Measurements from ENCODE around the gene TAMALIN. TPM values are rescaled to one million over a fixed set of nuclear protein-coding genes. Genes with fewer than 3 reads are reported as not detected.

TAMALIN gene
- total RNA-seq, 1 donor from 2014 or later: 31.3 TPM

GRCh38 chr12:52061470-52062166 lies 54.9 kb downstream of the TAMALIN start:
- no peaks in the 10 kb centered on the region for H3K36me3 Mint-ChIP-seq (ENCODE audit: unreplicated experiment)
- no peak for DNase-seq
- H3K27ac Mint-ChIP-seq (ENCODE audit: unreplicated experiment): no peak overlapping the region
- H3K4me3 Mint-ChIP-seq (ENCODE audit: unreplicated experiment): no peak overlapping the region
- H3K4me1 Mint-ChIP-seq (ENCODE audit: low read depth, unreplicated experiment): peaks cover 16% of the 10 kb centered on the region
- H3K9me3 Mint-ChIP-seq (ENCODE audit: unreplicated experiment): no peaks in the 10 kb centered on the region
- peaks cover 5% of the 10 kb centered on the region for H3K27me3 Mint-ChIP-seq (ENCODE audit: unreplicated experiment)
- TF ChIP-seq CTCF (IDR thresholded peaks at IDR 0.05; ENCODE audit: partially characterized antibody, unreplicated experiment): no peak

- Mint-ChIP-seq H3K9me3 (ENCODE audit: unreplicated experiment) (no peaks in the 10 kb centered on the region), H3K4me3 (ENCODE audit: unreplicated experiment) (no peak overlapping the region), H3K36me3 (ENCODE audit: unreplicated experiment) (no peaks in the 10 kb centered on the region), H3K27me3 (ENCODE audit: unreplicated experiment) (peaks cover 5% of the 10 kb centered on the region), H3K4me1 (ENCODE audit: low read depth, unreplicated experiment) (peaks cover 14% of the 10 kb centered on the region), H3K27ac (ENCODE audit: unreplicated experiment) (no peak overlapping the region)
- DNase-seq: no peak
- TF ChIP-seq CTCF (IDR thresholded peaks at IDR 0.05; ENCODE audit: partially characterized antibody, unreplicated experiment): no peak
Observed at GRCh38 chr12:52062167-52063081, 55.7 kb downstream of the TAMALIN start.

- no peak for DNase-seq
- Mint-ChIP-seq H3K27ac (ENCODE audit: unreplicated experiment) (peak overlapping the region; percentile 79), H3K9me3 (ENCODE audit: unreplicated experiment) (no peaks in the 10 kb centered on the region), H3K36me3 (ENCODE audit: unreplicated experiment) (no peaks in the 10 kb centered on the region), H3K27me3 (ENCODE audit: unreplicated experiment) (peaks cover 5% of the 10 kb centered on the region), H3K4me1 (ENCODE audit: low read depth, unreplicated experiment) (peaks cover 13% of the 10 kb centered on the region), H3K4me3 (ENCODE audit: unreplicated experiment) (peak overlapping the region; percentile 18)
- TF ChIP-seq CTCF (IDR thresholded peaks at IDR 0.05; ENCODE audit: partially characterized antibody, unreplicated experiment): no peak
Observed at GRCh38 chr12:52063082-52063924, 56.6 kb downstream of the TAMALIN start.

- no peak for TF ChIP-seq CTCF (IDR thresholded peaks at IDR 0.05; ENCODE audit: partially characterized antibody, unreplicated experiment)
- Mint-ChIP-seq H3K4me3 (ENCODE audit: unreplicated experiment) (peak overlapping the region; percentile 18), H3K27ac (ENCODE audit: unreplicated experiment) (peak overlapping the region; percentile 79), H3K4me1 (ENCODE audit: low read depth, unreplicated experiment) (peaks cover 11% of the 10 kb centered on the region), H3K36me3 (ENCODE audit: unreplicated experiment) (no peaks in the 10 kb centered on the region), H3K27me3 (ENCODE audit: unreplicated experiment) (peaks cover 5% of the 10 kb centered on the region), H3K9me3 (ENCODE audit: unreplicated experiment) (peaks cover 2% of the 10 kb centered on the region)
- DNase-seq: peak; percentile 45
Observed at GRCh38 chr12:52063981-52064649, 57.4 kb downstream of the TAMALIN start.

Other genes with a start within 250 kb of the TAMALIN start
- gene FIGNL2, start 158.2 kb upstream of the TAMALIN start, total RNA-seq (ENCODE audit: unreplicated experiment): 107 TPM
- not detected for gene ANKRD33, start 118.8 kb upstream of the TAMALIN start, total RNA-seq (ENCODE audit: unreplicated experiment)
- 0.39 TPM for gene ACVRL1, start 99.4 kb upstream of the TAMALIN start, total RNA-seq (ENCODE audit: unreplicated experiment)
- 50.2 TPM for gene ACVR1B, start 55.2 kb upstream of the TAMALIN start, total RNA-seq (ENCODE audit: unreplicated experiment)
- 8.5 TPM for gene NR4A1, start 44.5 kb downstream of the TAMALIN start, total RNA-seq (ENCODE audit: unreplicated experiment)
- 26.2 TPM for gene ATG101, start 63.0 kb downstream of the TAMALIN start, total RNA-seq (ENCODE audit: unreplicated experiment)
- 0.88 TPM for gene SMIM41, start 72.8 kb downstream of the TAMALIN start, total RNA-seq (ENCODE audit: unreplicated experiment)
- gene KRT80, start 185.1 kb downstream of the TAMALIN start, total RNA-seq (ENCODE audit: unreplicated experiment): not detected
- gene KRT7, start 226.3 kb downstream of the TAMALIN start, total RNA-seq (ENCODE audit: unreplicated experiment): not detected

Measured in glutamatergic neuron (in vitro differentiated cells).